GM21526 (cell line): ENCODE results near the gene NPAS2.

ENCODE experiments used
- ATAC-seq: cut with Tn5 transposase; IDR thresholded peaks from one replicate; pipeline ENCODE4 v1.9.1; 2021; ENCODE audit warnings: moderate library complexity; ENCODE audit not compliant: unreplicated experiment, low FRiP score

The NPAS2 gene

GRCh38 chr2:101026923-101027469, 207.1 kb downstream of the NPAS2 start:
- no peak for ATAC-seq

- no peak for ATAC-seq
Measured at GRCh38 chr2:101027852-101028251, 207.9 kb downstream of the NPAS2 start.

GRCh38 chr2:101030866-101031554, 211.1 kb downstream of the NPAS2 start:
- ATAC-seq = no peak

- ATAC-seq = no peak
Measured at GRCh38 chr2:101032084-101032776, 212.3 kb downstream of the NPAS2 start.

GRCh38 chr2:101036562-101036961, 216.6 kb downstream of the NPAS2 start:
- no peak for ATAC-seq

- ATAC-seq = no peak
Measured at GRCh38 chr2:101037161-101037755, 217.3 kb downstream of the NPAS2 start.

GRCh38 chr2:101038455-101039255, 218.7 kb downstream of the NPAS2 start:
- ATAC-seq = no peak

GRCh38 chr2:101040072-101040471, 220.1 kb downstream of the NPAS2 start:
- no peak for ATAC-seq

GRCh38 chr2:101040761-101041160, 220.8 kb downstream of the NPAS2 start:
- no peak for ATAC-seq

- ATAC-seq = no peak
Measured at GRCh38 chr2:101041413-101041812, 221.5 kb downstream of the NPAS2 start.

- ATAC-seq = no peak
Measured at GRCh38 chr2:101045330-101045729, 225.4 kb downstream of the NPAS2 start.
